Testis (tissue), 3 donors: Measurements from ENCODE around the gene MRPL42. TPM values are rescaled to one million over a fixed set of nuclear protein-coding genes. Genes with fewer than 3 reads are reported as not detected.

Experiments
- DNase-seq: peaks from one replicate; pipeline ENCODE4 v3.0.0-alpha.2; 2019
- H3K27ac ChIP-seq, 2 donors: fragments of 200-600 bp; sonication (generic); one replicate each; pipeline ENCODE4 v1.5.1; 2019
- H3K27me3 ChIP-seq: fragments of 200-600 bp; sonication (generic); one replicate; pipeline ENCODE4 v1.5.1; 2019
- H3K36me3 ChIP-seq: fragments of 200-600 bp; sonication (generic); one replicate; pipeline ENCODE4 v1.5.1; 2017; ENCODE audit warnings: low read depth; ENCODE audit errors: missing control alignments
- H3K4me1 ChIP-seq: fragments of 200-600 bp; sonication (generic); one replicate; pipeline ENCODE4 v1.5.1; 2019
- H3K4me3 ChIP-seq, 2 donors: fragments of 200-600 bp; sonication (generic); one replicate each; pipeline ENCODE4 v1.5.1; 2017 to 2019
- H3K9me3 ChIP-seq: fragments of 200-600 bp; sonication (generic); one replicate; pipeline ENCODE4 v1.5.1; 2017
- POLR2A ChIP-seq: fragments of 450-650 bp; IDR thresholded peaks from one replicate; pipeline ENCODE4 v1.6.1; 2017; ENCODE audit warnings: antibody characterized with exemption, mild to moderate bottlenecking, moderate library complexity
- WGBS, 2 donors: methylation state at CpG; one replicate each; pipeline ENCODE4 v1.1.5; 2018; 5-methylcytosine and 5-hydroxymethylcytosine counted together
- intact Hi-C: fragments of 100-400 bp; cut with DNase I; formaldehyde crosslinking; loops from one replicate; pipeline ENCODE4 v1.15.1; 2023; ENCODE audit warnings: low total_unique reads
- polyA plus RNA-seq: library from polyadenylated mRNA; stranded (reverse); fragments of 350-450 nt; fragmentation: Illumina TruSeq; extraction: RNeasy Lipid Tissue Mini Kit (QIAGEN cat#74804); gene quantifications from one replicate; pipeline ENCODE4 v1.2.3, GENCODE V29; 2014; ENCODE audit warnings: low read depth, low replicate concordance; ENCODE audit not compliant: insufficient read depth
- total RNA-seq, 2 donors: library from RNA; depleted of rRNA; stranded (reverse); fragments of >200 nt; gene quantifications; one replicate each; pipeline ENCODE4 v1.2.3, GENCODE V29; 2016
- TF ChIP-seq, protein P1 (sequence below), 3 experiments: fragments of 450-650 bp in 2 of 3; fragments of 200-600 bp in 1 of 3; sonication (generic) in 1 of 3; IDR thresholded peaks; one replicate each; pipeline ENCODE4 v1.5.1; 2016 to 2019; ENCODE audit warnings: antibody characterized with exemption in 3 of 3, mild to moderate bottlenecking in 2 of 3, moderate library complexity in 1 of 3

Gene MRPL42
- total and polyA plus RNA-seq, 3 donors from 2014 or later, result 38.8 to 93.5 (median 39.6) TPM

DNA sequence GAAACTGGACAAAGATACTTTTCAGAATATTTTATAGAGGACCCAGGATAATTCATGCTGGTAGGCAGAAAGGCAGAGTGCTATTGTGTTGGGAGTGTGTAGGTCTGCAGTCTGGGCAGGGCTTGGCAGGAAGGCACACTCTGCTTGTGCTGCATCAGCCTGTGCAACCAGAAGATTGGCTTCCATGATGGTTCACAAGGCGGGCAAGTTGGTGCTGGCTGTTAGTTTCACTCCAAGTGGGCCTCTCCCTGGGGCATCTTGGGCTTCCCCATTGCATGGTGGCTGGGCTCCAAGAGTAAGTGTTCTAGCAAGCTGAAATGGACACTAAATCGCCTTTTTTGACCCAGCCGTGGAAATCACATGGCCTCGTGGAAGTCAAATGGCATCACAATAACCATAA lies 23.7 kb upstream of the MRPL42 start:
- no peak for TF ChIP-seq POLR2A
- TF ChIP-seq, protein P1, sequence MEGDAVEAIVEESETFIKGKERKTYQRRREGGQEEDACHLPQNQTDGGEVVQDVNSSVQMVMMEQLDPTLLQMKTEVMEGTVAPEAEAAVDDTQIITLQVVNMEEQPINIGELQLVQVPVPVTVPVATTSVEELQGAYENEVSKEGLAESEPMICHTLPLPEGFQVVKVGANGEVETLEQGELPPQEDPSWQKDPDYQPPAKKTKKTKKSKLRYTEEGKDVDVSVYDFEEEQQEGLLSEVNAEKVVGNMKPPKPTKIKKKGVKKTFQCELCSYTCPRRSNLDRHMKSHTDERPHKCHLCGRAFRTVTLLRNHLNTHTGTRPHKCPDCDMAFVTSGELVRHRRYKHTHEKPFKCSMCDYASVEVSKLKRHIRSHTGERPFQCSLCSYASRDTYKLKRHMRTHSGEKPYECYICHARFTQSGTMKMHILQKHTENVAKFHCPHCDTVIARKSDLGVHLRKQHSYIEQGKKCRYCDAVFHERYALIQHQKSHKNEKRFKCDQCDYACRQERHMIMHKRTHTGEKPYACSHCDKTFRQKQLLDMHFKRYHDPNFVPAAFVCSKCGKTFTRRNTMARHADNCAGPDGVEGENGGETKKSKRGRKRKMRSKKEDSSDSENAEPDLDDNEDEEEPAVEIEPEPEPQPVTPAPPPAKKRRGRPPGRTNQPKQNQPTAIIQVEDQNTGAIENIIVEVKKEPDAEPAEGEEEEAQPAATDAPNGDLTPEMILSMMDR (IDR thresholded peaks at IDR 0.05), result no peak
- no peak overlapping the region for H3K27ac ChIP-seq

GRCh38 chr12:93447555-93448290 lies 19.6 kb upstream of the MRPL42 start:
- no peaks in the 10 kb centered on the region for H3K4me1 ChIP-seq
- WGBS, 2 donors, result 83 to 90% methylated on average over 4 of the region's 4 CpGs
- intact Hi-C loops, result no loop called here

More for the DNA sequence above, 23.7 kb upstream of the MRPL42 start:
- Histone ChIP-seq H3K36me3 (no peaks in the 10 kb centered on the region), H3K4me3 (no peak overlapping the region), H3K9me3 (no peaks in the 10 kb centered on the region), H3K27me3 (no peaks in the 10 kb centered on the region), H3K4me1 (peaks cover 18% of the 10 kb centered on the region)
- intact Hi-C loops, result no loop called here
- WGBS, 2 donors, result 75 to 92% methylated on average over 4 of the region's 4 CpGs
- DNase-seq, result no peak

DNA sequence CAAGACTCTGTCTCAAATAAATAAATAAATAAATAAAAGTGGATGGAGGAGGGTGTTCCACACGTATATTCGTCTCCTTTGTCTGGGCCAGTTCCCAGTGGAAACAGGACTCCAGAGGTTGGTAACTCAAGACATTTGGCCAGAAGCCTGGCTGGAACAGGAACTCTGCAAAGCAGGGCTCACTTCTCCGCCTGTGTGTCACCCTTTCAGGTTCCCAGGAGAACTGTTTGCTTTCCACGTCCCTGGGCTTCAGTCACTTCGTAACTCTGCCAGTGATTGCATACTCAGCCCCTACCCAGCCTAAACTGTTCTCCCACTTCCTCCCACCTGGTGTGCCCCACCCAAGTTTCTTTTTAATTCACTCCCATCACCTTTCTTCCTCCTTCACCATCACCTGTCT lies 18.5 kb upstream of the MRPL42 start:
- no peak for TF ChIP-seq POLR2A
- TF ChIP-seq, protein P1 (IDR thresholded peaks at IDR 0.05), result no peak
- Histone ChIP-seq H3K4me1 (no peaks in the 10 kb centered on the region), H3K4me3 (no peak overlapping the region), H3K9me3 (no peaks in the 10 kb centered on the region), H3K27me3 (no peaks in the 10 kb centered on the region), H3K27ac (no peak overlapping the region), H3K36me3 (no peaks in the 10 kb centered on the region)
- intact Hi-C loops, result no loop called here
- DNase-seq, result no peak
- 75 to 81% methylated on average over 5 of the region's 5 CpGs for WGBS, 2 donors

More at GRCh38 chr12:93447555-93448290, 19.6 kb upstream of the MRPL42 start:
- TF ChIP-seq, protein P1 (IDR thresholded peaks at IDR 0.05), result no peak
- TF ChIP-seq POLR2A, result no peak
- H3K4me3 ChIP-seq, result no peak overlapping the region
- no peak for DNase-seq
- H3K9me3 ChIP-seq, result no peaks in the 10 kb centered on the region
- H3K27me3 ChIP-seq, result no peaks in the 10 kb centered on the region
- no peak overlapping the region for H3K27ac ChIP-seq
- H3K36me3 ChIP-seq, result no peaks in the 10 kb centered on the region

DNA sequence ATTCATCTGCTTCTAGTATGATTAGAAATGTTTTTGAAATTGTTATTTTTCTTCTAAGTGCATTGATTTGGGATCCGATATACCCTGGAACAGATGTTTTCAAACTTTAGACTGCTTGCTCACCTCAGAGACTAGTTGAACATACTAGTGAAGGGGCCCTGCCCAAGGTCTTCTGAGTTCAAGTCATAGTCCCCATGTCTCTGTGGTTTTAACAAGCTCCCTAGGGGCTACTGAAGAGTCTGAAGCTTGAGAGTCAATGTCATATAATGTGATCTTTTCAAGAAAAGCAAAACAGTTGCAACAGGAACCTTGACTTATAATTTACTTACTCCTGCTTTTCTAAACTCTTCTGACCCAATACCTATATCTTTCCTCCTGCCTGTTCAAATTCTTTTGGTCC lies 18.0 kb upstream of the MRPL42 start:
- Histone ChIP-seq H3K4me1 (no peaks in the 10 kb centered on the region), H3K27ac (no peak overlapping the region), H3K9me3 (no peaks in the 10 kb centered on the region), H3K27me3 (no peaks in the 10 kb centered on the region), H3K4me3 (no peak overlapping the region), H3K36me3 (no peaks in the 10 kb centered on the region)
- TF ChIP-seq, protein P1 (IDR thresholded peaks at IDR 0.05), result no peak
- TF ChIP-seq POLR2A, result no peak
- no peak for DNase-seq
- WGBS, 2 donors, result 88 to 95% methylated on average over 1 of the region's 1 CpG
- intact Hi-C loops, result no loop called here
